Hippocampal formation (tissue), 2 donors: ENCODE results near the gene PLB1.
"Not testable (repeated sequence)": the region's sequence is repeated elsewhere in the genome, so short reads cannot be mapped to it uniquely, and the experiment has no call there.

Source experiments
- DNase-seq, 2 donors: peaks; one replicate each; lab custom pipeline; 2025; lab: John Stamatoyannopoulos, UW

PLB1 gene

GRCh38 chr2:28469947-28470535, 25.8 kb upstream of the PLB1 start:
- DNase-seq, result no peak

GRCh38 chr2:28470759-28471158, 25.1 kb upstream of the PLB1 start:
- no peak for DNase-seq

- no peak for DNase-seq
These were observed 24.6 kb upstream of the PLB1 start for GRCh38 chr2:28471214-28471613.

GRCh38 chr2:28471701-28472236, 24.1 kb upstream of the PLB1 start:
- DNase-seq, result no peak

- DNase-seq, result not testable (repeated sequence)
These were observed 23.2 kb upstream of the PLB1 start for GRCh38 chr2:28472641-28473040.

GRCh38 chr2:28475088-28475595, 20.7 kb upstream of the PLB1 start:
- DNase-seq, result no peak

GRCh38 chr2:28477087-28477486, 18.8 kb upstream of the PLB1 start:
- DNase-seq, result no peak

- DNase-seq, result no peak
These were observed 18.2 kb upstream of the PLB1 start for GRCh38 chr2:28477645-28478044.

- no peak for DNase-seq
These were observed 15.3 kb upstream of the PLB1 start for GRCh38 chr2:28480403-28481049.

GRCh38 chr2:28481905-28482304, 14.0 kb upstream of the PLB1 start:
- DNase-seq, result no peak

GRCh38 chr2:28484835-28485234, 11.0 kb upstream of the PLB1 start:
- no peak for DNase-seq

GRCh38 chr2:28486526-28486925, 9.3 kb upstream of the PLB1 start:
- DNase-seq, result no peak

- no peak for DNase-seq
These were observed 8.6 kb upstream of the PLB1 start for GRCh38 chr2:28487258-28487657.

- DNase-seq, result no peak
These were observed 7.6 kb upstream of the PLB1 start for GRCh38 chr2:28488083-28488830.

GRCh38 chr2:28488858-28489575, 6.8 kb upstream of the PLB1 start:
- DNase-seq, result no peak

GRCh38 chr2:28490558-28490957, 5.3 kb upstream of the PLB1 start:
- DNase-seq, result no peak

- no peak for DNase-seq
These were observed 3.6 kb upstream of the PLB1 start for GRCh38 chr2:28492282-28492681.

- no peak for DNase-seq
These were observed 2.2 kb upstream of the PLB1 start for GRCh38 chr2:28493636-28494035.

GRCh38 chr2:28496781-28497180, 921 bp downstream of the PLB1 start:
- DNase-seq, result no peak

GRCh38 chr2:28497206-28497605, 1.3 kb downstream of the PLB1 start:
- DNase-seq, result no peak

- no peak for DNase-seq
These were observed 3.4 kb downstream of the PLB1 start for GRCh38 chr2:28499282-28499681.

GRCh38 chr2:28505361-28505760, 9.5 kb downstream of the PLB1 start:
- DNase-seq, result no peak
